WI38 (cell line): ENCODE data around the gene IL17RE.
"Not testable (repeated sequence)": the region's sequence is repeated elsewhere in the genome, so short reads cannot be mapped to it uniquely, and the experiment has no call there.

Experiments used
- H3K4me3 ChIP-seq: 2 replicates; pipeline ENCODE4 v1.5.1; 2011; ENCODE audit warnings: low read depth, mild to moderate bottlenecking, control low read depth, low read length
- CTCF ChIP-seq: IDR thresholded peaks from 2 replicates; pipeline ENCODE4 v1.5.1; 2012; ENCODE audit warnings: low read depth, mild to moderate bottlenecking, control low read depth, low read length

The IL17RE gene

DNA sequence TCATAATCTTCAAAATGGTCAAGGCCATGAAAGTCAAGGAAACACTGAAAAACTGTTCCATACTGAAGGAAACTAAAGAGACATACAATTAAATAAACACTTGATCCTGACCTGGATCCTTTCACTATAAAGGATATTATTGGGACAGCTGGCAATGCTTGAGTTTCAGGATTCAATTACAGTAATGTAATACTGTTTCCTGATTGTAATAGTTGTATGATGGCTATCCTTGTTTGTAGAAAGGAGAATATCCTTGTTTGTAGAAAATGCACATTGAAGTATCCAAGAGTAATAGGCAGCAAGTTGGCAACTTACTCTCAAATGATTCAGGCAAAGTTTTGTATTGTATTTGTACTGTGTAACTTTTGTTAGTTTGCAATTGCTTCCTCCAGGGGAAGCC, 27.2 kb upstream of the IL17RE start:
- TF ChIP-seq CTCF: no peak
- no peak overlapping the region for H3K4me3 ChIP-seq

DNA sequence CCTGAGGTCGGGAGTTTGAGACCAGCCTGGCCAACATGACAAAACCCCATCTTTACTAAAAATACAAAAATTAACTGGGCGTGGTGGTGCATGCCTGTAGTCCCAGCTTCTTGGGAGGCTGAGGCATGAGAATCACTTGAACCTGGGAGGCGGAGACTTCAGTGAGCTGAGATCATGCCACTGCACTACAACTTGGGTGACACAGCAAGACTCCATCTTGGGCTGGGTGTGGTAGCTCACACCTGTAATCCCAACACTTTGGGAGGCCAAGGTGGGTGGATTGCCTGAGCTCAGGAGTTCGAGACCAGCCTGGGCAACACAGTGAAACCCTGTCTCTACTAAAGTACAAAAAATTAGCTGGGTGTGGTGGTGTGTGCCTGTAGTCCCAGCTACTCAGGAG, 26.4 kb upstream of the IL17RE start:
- H3K4me3 ChIP-seq: not testable (repeated sequence)

GRCh38 chr3:9876991-9877390, 25.7 kb upstream of the IL17RE start:
- no peak for TF ChIP-seq CTCF
- no peak overlapping the region for H3K4me3 ChIP-seq

DNA sequence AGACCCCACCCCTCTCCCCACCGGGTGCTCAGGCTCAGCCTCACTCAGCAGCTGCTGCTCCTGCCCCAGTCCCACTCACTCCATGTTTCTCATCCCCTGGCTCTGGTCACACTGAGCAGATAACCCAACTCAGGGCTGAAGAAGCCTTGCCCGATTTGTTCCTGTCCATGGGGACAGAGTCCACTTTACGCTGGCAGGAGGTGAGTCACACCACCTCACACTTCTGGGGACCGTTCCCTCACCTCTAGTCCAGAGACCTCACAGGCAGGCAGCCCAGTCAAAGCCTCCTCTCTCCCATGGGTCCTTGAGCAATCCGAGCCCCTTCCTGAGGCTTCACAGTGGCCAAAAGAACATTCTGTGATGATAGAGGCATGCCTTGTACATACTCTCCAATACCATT, 23.9 kb upstream of the IL17RE start:
- TF ChIP-seq CTCF: no peak
- H3K4me3 ChIP-seq: no peak overlapping the region

DNA sequence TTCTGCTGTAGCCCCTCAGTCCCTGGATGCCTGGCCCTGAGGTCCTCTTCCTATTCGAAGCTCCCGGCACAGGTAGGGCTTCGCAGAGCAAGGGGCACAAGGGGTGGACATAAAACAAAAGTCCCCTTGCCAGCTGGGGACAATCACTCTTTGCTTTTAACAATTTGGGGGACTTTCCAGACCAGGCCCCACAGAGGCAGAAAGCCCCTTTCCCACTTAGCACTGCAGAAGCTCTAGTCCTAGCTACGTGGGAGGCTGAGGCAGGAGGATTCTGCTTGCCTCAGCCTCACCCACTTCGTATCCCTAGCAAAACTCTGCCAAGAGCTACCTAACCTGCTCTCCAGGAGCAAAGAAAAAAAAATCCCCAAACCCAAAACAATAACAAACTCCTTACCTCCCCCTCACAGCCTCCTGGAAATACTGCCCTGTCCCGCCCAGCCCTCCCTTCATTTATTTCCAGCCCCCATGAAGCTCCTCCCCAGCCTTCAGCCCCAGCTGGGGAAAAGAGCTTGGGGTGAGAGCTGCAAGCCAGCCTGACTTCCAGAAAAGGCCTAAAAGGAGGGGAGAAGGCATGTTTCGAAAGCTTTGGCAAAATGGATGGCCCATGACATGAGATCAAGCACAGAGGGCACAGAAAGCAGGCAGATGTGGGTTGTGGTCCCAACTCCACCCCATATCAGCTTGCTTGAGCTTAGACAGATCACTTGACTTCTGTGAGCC, 22.7 kb upstream of the IL17RE start, which contains the start of gene CIDEC:
CIDEC (minus strand) TSS at position 424 of the 720 bp plus-strand sequence. CDS start 1,767 bp downstream, outside the sequence.
- TF ChIP-seq CTCF: no peak
- H3K4me3 ChIP-seq: no peak within 1 kb of the TSS

- H3K4me3 ChIP-seq: no peak overlapping the region
- no peak for TF ChIP-seq CTCF
Observed at GRCh38 chr3:9881441-9881840, 21.2 kb upstream of the IL17RE start.

GRCh38 chr3:9883706-9884554, 18.7 kb upstream of the IL17RE start:
- no peak overlapping the region for H3K4me3 ChIP-seq
- no peak for TF ChIP-seq CTCF
